DND-41 (cell line): ENCODE results near the gene VWA5B1.

Source experiments
- ATAC-seq: fragments of 200-7000 bp; cut with Tn5 transposase; 3 replicates; pipeline ENCODE4 v1.9.1; 2021; ENCODE audit warnings: low read depth; ENCODE audit not compliant: insufficient read depth
- DNase-seq: peaks from one replicate; pipeline ENCODE4 v3.0.0-alpha.2; 2020
- H2AFZ ChIP-seq: 2 replicates; pipeline ENCODE4 v1.6.0; 2012; ENCODE audit warnings: low read depth, low read length
- H3K27ac ChIP-seq: 2 replicates; pipeline ENCODE4 v1.5.1; 2012; ENCODE audit warnings: low read length, inconsistent platforms
- H3K27me3 ChIP-seq: fragments of 200-600 bp; sonication (generic); 2 replicates; pipeline ENCODE4 v1.6.0; 2012; ENCODE audit warnings: low read length, mild to moderate bottlenecking, inconsistent platforms; ENCODE audit not compliant: insufficient read depth, poor library complexity
- H3K36me3 ChIP-seq: 2 replicates; pipeline ENCODE4 v1.5.1; 2012; ENCODE audit warnings: low read length, inconsistent platforms; ENCODE audit not compliant: insufficient read depth
- H3K4me1 ChIP-seq: 2 replicates; pipeline ENCODE4 v1.5.1; 2012; ENCODE audit warnings: mild to moderate bottlenecking, low read length; ENCODE audit not compliant: insufficient read depth
- H3K4me2 ChIP-seq: 2 replicates; pipeline ENCODE4 v1.6.0; 2012; ENCODE audit warnings: mild to moderate bottlenecking, moderate library complexity, low read length, inconsistent platforms; ENCODE audit not compliant: insufficient read depth
- H3K4me3 ChIP-seq, 2 experiments: fragments of 200-600 bp in 1 of 2; shearing (Covaris generic) in 1 of 2; 2 replicates each; pipeline ENCODE4 v1.5.1; 2012 to 2016; ENCODE audit warnings: inconsistent platforms in 2 of 2, low read length in 2 of 2, mild to moderate bottlenecking in 2 of 2, low read depth in 1 of 2, moderate library complexity in 1 of 2
- H3K79me2 ChIP-seq: 2 replicates; pipeline ENCODE4 v1.6.0; 2012; ENCODE audit warnings: low read length, inconsistent platforms; ENCODE audit not compliant: insufficient read depth
- H3K9ac ChIP-seq: 2 replicates; pipeline ENCODE4 v1.6.0; 2012; ENCODE audit warnings: low read depth, mild to moderate bottlenecking, inconsistent platforms, low read length, moderate library complexity
- H3K9me3 ChIP-seq: 2 replicates; pipeline ENCODE4 v1.5.1; 2012; ENCODE audit warnings: low read length, moderate library complexity, mild to moderate bottlenecking, inconsistent platforms; ENCODE audit not compliant: insufficient read depth, severe bottlenecking
- H4K20me1 ChIP-seq: 2 replicates; pipeline ENCODE4 v1.6.0; 2012; ENCODE audit warnings: low read length; ENCODE audit not compliant: insufficient read depth
- EZH2 ChIP-seq: IDR thresholded peaks from 3 replicates; pipeline ENCODE4 v1.6.1; 2012; ENCODE audit warnings: borderline replicate concordance, low read depth, mild to moderate bottlenecking, moderate library complexity, low read length, inconsistent platforms; ENCODE audit not compliant: severe bottlenecking
- TF ChIP-seq, protein P1 (sequence below): IDR thresholded peaks from 2 replicates; pipeline ENCODE4 v1.5.1; 2012; ENCODE audit warnings: borderline replicate concordance, low read length, moderate library complexity, mild to moderate bottlenecking; ENCODE audit not compliant: poor library complexity, severe bottlenecking; ENCODE audit errors: extremely low read depth

The VWA5B1 gene

GRCh38 chr1:20382711-20383110 lies 92.0 kb downstream of the VWA5B1 start:
- no peak overlapping the region for H3K4me2 ChIP-seq
- H3K4me3 ChIP-seq, result no peak overlapping the region
- H2AFZ ChIP-seq, result no peak overlapping the region
- ATAC-seq (no peak), DNase-seq (no peak)
- H3K4me1 ChIP-seq, result no peaks in the 10 kb centered on the region
- no peaks in the 10 kb centered on the region for H4K20me1 ChIP-seq
- no peaks in the 10 kb centered on the region for H3K9me3 ChIP-seq
- H3K9ac ChIP-seq, result no peak overlapping the region
- TF ChIP-seq EZH2, result no peak
- TF ChIP-seq, protein P1, sequence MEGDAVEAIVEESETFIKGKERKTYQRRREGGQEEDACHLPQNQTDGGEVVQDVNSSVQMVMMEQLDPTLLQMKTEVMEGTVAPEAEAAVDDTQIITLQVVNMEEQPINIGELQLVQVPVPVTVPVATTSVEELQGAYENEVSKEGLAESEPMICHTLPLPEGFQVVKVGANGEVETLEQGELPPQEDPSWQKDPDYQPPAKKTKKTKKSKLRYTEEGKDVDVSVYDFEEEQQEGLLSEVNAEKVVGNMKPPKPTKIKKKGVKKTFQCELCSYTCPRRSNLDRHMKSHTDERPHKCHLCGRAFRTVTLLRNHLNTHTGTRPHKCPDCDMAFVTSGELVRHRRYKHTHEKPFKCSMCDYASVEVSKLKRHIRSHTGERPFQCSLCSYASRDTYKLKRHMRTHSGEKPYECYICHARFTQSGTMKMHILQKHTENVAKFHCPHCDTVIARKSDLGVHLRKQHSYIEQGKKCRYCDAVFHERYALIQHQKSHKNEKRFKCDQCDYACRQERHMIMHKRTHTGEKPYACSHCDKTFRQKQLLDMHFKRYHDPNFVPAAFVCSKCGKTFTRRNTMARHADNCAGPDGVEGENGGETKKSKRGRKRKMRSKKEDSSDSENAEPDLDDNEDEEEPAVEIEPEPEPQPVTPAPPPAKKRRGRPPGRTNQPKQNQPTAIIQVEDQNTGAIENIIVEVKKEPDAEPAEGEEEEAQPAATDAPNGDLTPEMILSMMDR, result no peak
- no peak overlapping the region for H3K27ac ChIP-seq
- H3K36me3 ChIP-seq, result no peaks in the 10 kb centered on the region
- no peaks in the 10 kb centered on the region for H3K79me2 ChIP-seq
- peaks cover 32% of the 10 kb centered on the region for H3K27me3 ChIP-seq

DNA sequence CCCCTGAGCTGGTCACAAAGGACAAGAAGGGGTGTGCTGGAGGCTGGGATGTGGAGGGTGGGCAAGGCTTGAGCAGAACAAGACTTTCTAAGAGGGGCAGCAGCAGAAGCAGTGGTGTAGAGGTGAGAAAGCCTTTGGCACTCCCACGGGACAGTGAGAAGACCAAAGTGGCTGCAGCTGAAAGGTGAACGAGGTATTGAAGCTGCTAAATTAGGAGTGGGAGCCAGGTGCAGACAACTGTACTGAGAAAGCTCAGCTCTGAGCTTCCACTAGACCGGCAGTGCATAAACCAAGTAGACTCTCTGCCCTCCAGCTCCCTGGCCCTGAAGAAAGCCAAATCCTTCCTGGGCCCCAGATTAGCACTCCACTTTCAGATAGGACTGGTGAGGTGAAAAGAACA lies 93.0 kb downstream of the VWA5B1 start:
- DNase-seq, result no peak
- no peak for TF ChIP-seq EZH2
- TF ChIP-seq, protein P1, result no peak
- Histone ChIP-seq H3K4me3 (no peak overlapping the region), H4K20me1 (no peaks in the 10 kb centered on the region), H3K4me2 (no peak overlapping the region), H3K27me3 (peaks cover 39% of the 10 kb centered on the region), H2AFZ (no peak overlapping the region), H3K9me3 (no peaks in the 10 kb centered on the region), H3K27ac (no peak overlapping the region), H3K9ac (no peak overlapping the region), H3K36me3 (no peaks in the 10 kb centered on the region), H3K79me2 (no peaks in the 10 kb centered on the region), H3K4me1 (no peaks in the 10 kb centered on the region)
- ATAC-seq, result no peak

- Histone ChIP-seq H3K79me2 (no peaks in the 10 kb centered on the region), H3K4me2 (no peak overlapping the region), H3K9ac (no peak overlapping the region), H3K4me3 (no peak overlapping the region), H3K36me3 (no peaks in the 10 kb centered on the region), H4K20me1 (no peaks in the 10 kb centered on the region), H3K9me3 (no peaks in the 10 kb centered on the region), H3K4me1 (no peaks in the 10 kb centered on the region), H3K27ac (no peak overlapping the region), H2AFZ (no peak overlapping the region), H3K27me3 (peaks cover 39% of the 10 kb centered on the region)
- ATAC-seq (no peak), DNase-seq (no peak)
- TF ChIP-seq, protein P1, result no peak
- TF ChIP-seq EZH2, result no peak
Measured at GRCh38 chr1:20385630-20386029, 95.0 kb downstream of the VWA5B1 start.
